Breast epithelium (tissue), 3 donors: Measurements from ENCODE around the gene MREG.

Source experiments
- POLR2A ChIP-seq: fragments of 450-650 bp; IDR thresholded peaks from one replicate; pipeline ENCODE4 v1.6.1; 2016; ENCODE audit warnings: antibody characterized with exemption, mild to moderate bottlenecking, moderate library complexity
- POLR2AphosphoS5 ChIP-seq, 3 donors: sonication (generic); formaldehyde crosslinking; IDR thresholded peaks; one replicate each; pipeline ENCODE4 v1.6.1; 2017; ENCODE audit warnings: antibody characterized with exemption in 3 of 3
- TF ChIP-seq, protein P1 (sequence below), 3 donors: fragments of 450-650 bp; IDR thresholded peaks; one replicate each; pipeline ENCODE4 v1.5.1; 2016 to 2017; ENCODE audit warnings: antibody characterized with exemption in 3 of 3, mild to moderate bottlenecking in 3 of 3, moderate library complexity in 3 of 3

DNA sequence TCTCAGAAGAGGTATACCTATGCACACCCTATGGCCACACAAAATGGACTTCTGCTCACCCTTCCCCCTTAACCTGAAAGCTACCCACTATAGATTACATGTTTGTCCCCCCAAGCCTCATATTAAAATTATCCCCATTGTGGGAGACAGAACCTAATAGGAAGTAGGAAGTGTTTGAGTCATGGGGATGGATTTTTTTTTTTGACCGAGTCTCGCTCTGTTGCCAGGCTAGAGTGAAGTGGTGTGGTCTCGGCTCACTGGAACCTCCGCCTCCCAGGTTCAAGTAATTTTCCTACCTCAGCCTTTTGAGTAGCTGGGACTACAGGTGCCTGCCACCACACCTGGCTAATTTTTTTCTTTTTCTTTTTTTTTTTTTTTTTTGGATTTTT lies 98.6 kb downstream of the MREG start:
- TF ChIP-seq, protein P1, sequence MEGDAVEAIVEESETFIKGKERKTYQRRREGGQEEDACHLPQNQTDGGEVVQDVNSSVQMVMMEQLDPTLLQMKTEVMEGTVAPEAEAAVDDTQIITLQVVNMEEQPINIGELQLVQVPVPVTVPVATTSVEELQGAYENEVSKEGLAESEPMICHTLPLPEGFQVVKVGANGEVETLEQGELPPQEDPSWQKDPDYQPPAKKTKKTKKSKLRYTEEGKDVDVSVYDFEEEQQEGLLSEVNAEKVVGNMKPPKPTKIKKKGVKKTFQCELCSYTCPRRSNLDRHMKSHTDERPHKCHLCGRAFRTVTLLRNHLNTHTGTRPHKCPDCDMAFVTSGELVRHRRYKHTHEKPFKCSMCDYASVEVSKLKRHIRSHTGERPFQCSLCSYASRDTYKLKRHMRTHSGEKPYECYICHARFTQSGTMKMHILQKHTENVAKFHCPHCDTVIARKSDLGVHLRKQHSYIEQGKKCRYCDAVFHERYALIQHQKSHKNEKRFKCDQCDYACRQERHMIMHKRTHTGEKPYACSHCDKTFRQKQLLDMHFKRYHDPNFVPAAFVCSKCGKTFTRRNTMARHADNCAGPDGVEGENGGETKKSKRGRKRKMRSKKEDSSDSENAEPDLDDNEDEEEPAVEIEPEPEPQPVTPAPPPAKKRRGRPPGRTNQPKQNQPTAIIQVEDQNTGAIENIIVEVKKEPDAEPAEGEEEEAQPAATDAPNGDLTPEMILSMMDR (IDR thresholded peaks at IDR 0.05), result no peak
- no peak for TF ChIP-seq POLR2A
- no peak for TF ChIP-seq POLR2AphosphoS5 (IDR thresholded peaks at IDR 0.05)
